T-cell (primary cell): ENCODE results near the gene ZNF74. TPM values are rescaled to one million over a fixed set of nuclear protein-coding genes. Genes with fewer than 3 reads are reported as not detected.

Experiments
- ATAC-seq, 4 experiments: fragments of 200-7000 bp in 3 of 4; fragments of 150-1000 bp in 1 of 4; cut with Tn5 transposase; replicated peaks in 1 of 4; 1 replicate in 3 of 4; 2 replicates in 1 of 4; pipeline ENCODE4 v1.10.0; 2021; ENCODE audit warnings: moderate library complexity in 3 of 4, mild to moderate bottlenecking in 2 of 4, moderate number of reproducible peaks in 1 of 4
- CTCF ChIA-PET, 2 donors: fragments of 300-600 bp; sonication (Branson Sonifier 250); formaldehyde crosslinking; loops; one replicate each; lab custom pipeline; 2022; ENCODE audit warnings: antibody characterized with exemption in 2 of 2; lab: Charles Lee
- POLR2A ChIA-PET, 2 donors: fragments of 300-600 bp; sonication (Branson Sonifier 250); formaldehyde crosslinking; loops; one replicate each; lab custom pipeline; 2022; ENCODE audit warnings: antibody characterized with exemption in 2 of 2; lab: Charles Lee
- DNase-seq, 35 experiments: peaks; one replicate each; pipeline versions ENCODE4 v3.0.0 to v3.0.0-alpha.2; 2013 to 2023
- H3K27ac ChIP-seq: one replicate; pipeline ENCODE4 v1.5.1; 2013; ENCODE audit warnings: low read length
- H3K27me3 ChIP-seq, 2 experiments: replicated peaks in 1 of 2; 1 replicate in 1 of 2; 2 replicates in 1 of 2; pipeline versions ENCODE4 v1.6.1 to v1.7.0; 2013; ENCODE audit warnings: low read length in 1 of 2, mixed read lengths in 1 of 2; ENCODE audit not compliant: control insufficient read depth in 2 of 2, insufficient read depth in 2 of 2; ENCODE audit errors: extremely low read depth in 1 of 2
- H3K36me3 ChIP-seq, 2 donors: 1 replicate in 1 of 2; 2 replicates in 1 of 2; pipeline versions ENCODE4 v1.6.1 to v1.7.0; 2013; ENCODE audit warnings: low read length in 1 of 2; ENCODE audit not compliant: control insufficient read depth in 2 of 2, insufficient read depth in 1 of 2; ENCODE audit errors: extremely low read depth in 1 of 2
- H3K4me1 ChIP-seq, 2 experiments: 1 replicate in 1 of 2; 2 replicates in 1 of 2; pipeline versions ENCODE4 v1.6.1 to v1.7.0; 2013; ENCODE audit warnings: low read length in 2 of 2, mixed read lengths in 1 of 2; ENCODE audit not compliant: insufficient read depth in 2 of 2, control insufficient read depth in 1 of 2; ENCODE audit errors: extremely low read depth in 1 of 2
- H3K4me3 ChIP-seq, 2 donors: 1 replicate in 1 of 2; 2 replicates in 1 of 2; pipeline versions ENCODE4 v1.5.1 to v1.7.0; 2013; ENCODE audit warnings: mild to moderate bottlenecking in 2 of 2, low read length in 1 of 2, moderate library complexity in 1 of 2; ENCODE audit not compliant: control insufficient read depth in 1 of 2; ENCODE audit errors: extremely low read depth in 1 of 2
- H3K9me3 ChIP-seq: 2 replicates; pipeline ENCODE4 v1.7.0; 2013
- H3K27ac Mint-ChIP-seq, 2 donors: one replicate each; pipeline ENCODE4 v1.8.0; 2020 to 2021; ENCODE audit warnings: mild to moderate bottlenecking in 2 of 2, mixed read lengths in 2 of 2
- H3K27me3 Mint-ChIP-seq, 2 donors: one replicate each; pipeline ENCODE4 v1.8.0; 2021 to 2022; ENCODE audit warnings: mixed read lengths in 2 of 2
- H3K36me3 Mint-ChIP-seq: one replicate; pipeline ENCODE4 v1.8.0; 2021; ENCODE audit warnings: mixed read lengths
- H3K4me1 Mint-ChIP-seq, 3 donors: one replicate each; pipeline ENCODE4 v1.8.0; 2020 to 2022; ENCODE audit warnings: mixed read lengths in 3 of 3, mild to moderate bottlenecking in 1 of 3
- H3K4me3 Mint-ChIP-seq, 3 donors: one replicate each; pipeline ENCODE4 v1.8.0; 2020 to 2022; ENCODE audit warnings: mild to moderate bottlenecking in 3 of 3, mixed read lengths in 3 of 3, moderate library complexity in 3 of 3
- H3K9me3 Mint-ChIP-seq, 3 donors: one replicate each; pipeline ENCODE4 v1.8.0; 2020 to 2022; ENCODE audit warnings: mixed read lengths in 3 of 3
- WGBS: methylation state at CpG from one replicate; pipeline ENCODE4 v1.1.5; 2013; ENCODE audit warnings: missing lambda C conversion rate; ENCODE audit not compliant: insufficient coverage; 5-methylcytosine and 5-hydroxymethylcytosine counted together
- total RNA-seq, 35 experiments: library from RNA in 6 of 35; stranded (reverse) in 6 of 35; fragments of 120-200 nt in 1 of 35; gene quantifications; one replicate each; pipeline versions ENCODE4 v1.2.1 to v1.2.4 and lab custom pipeline; 2013 to 2026

The ZNF74 gene
- total RNA-seq, 5 donors from 2014 or later (not counting 1 experiment from before 2014, with no cell fraction given), result 6.8 to 19.7 (median 17.3) TPM

DNA sequence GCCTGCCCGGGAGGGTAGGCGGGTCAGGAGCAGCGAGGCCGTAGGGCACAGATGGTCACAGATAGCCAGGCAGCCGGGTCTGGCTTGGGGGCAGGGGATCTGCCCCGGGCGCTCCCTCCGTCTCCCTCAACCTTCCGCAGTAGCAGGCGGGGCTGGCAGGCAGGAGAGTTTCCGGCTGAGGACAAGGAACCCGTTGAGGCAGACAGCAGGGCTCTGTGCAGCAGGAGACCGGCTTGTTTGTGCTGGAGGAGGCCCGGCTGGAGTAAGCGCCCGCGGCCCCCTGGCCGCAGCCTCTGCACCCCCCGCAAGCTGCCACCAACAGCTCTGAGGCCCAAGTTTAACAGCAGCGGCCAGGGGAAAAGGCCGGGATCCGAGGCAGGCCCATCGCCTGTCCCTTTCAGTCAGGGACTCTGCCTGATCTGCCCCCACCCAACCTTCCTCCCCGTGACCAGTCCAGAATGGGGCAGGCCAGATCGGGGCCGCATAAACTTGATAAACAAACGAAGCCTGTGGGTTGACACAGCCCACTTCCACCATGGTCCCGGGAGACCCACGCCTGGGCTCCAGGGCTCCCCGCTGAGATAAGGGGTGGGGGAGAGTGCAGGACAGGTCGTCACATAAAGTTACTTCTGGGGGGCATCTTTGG, 30.1 kb downstream of the ZNF74 start:
- H3K4me3 ChIP-seq, result no peak overlapping the region
- POLR2A ChIA-PET, result no interaction called here
- ATAC-seq (no peak), DNase-seq (no peak)
- no peak overlapping the region for H3K27ac ChIP-seq
- Mint-ChIP-seq H3K36me3 (no peaks in the 10 kb centered on the region), H3K4me1 (peaks cover 9 to 21% (median 15%) of the 10 kb centered on the region in 3 donors), H3K27me3 (peaks cover 0 to 27% of the 10 kb centered on the region in 2 donors), H3K27ac (no peak overlapping the region), H3K9me3 (no peaks in the 10 kb centered on the region), H3K4me3 (peak overlapping the region in 1 of 3 donors; percentile 38)
- peaks cover 9 to 25% of the 10 kb centered on the region in 2 experiments for H3K4me1 ChIP-seq
- H3K27me3 ChIP-seq, result peaks cover 9 to 52% of the 10 kb centered on the region in 2 experiments
- H3K36me3 ChIP-seq, result no peaks in the 10 kb centered on the region
- CTCF ChIA-PET, result no interaction called here
- no peaks in the 10 kb centered on the region for H3K9me3 ChIP-seq
- WGBS, result 81% methylated on average over 21 of the region's 31 CpGs

DNA sequence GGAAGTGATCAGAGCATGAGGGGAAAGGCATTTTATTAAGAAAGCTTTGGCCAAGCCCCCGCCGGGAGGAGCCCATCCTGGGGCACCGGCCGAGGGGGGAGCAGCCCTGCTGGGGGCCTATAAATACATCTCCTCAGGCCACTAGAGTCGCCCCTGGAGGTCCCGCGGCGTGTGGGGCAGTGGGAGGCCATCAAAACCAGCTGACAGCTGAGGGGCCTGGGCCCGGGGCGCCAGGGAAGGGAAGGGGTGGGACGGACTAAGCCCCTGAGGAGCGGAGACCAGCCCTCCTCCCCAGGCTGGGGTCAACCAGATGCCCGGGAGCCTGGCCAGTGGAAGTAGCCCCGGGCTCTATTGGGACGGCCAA, 30.6 kb downstream of the ZNF74 start:
- ATAC-seq, result no peak
- Histone ChIP-seq H3K36me3 (no peaks in the 10 kb centered on the region), H3K9me3 (no peaks in the 10 kb centered on the region), H3K4me3 (no peak overlapping the region), H3K27ac (no peak overlapping the region), H3K4me1 (peaks cover 11 to 29% of the 10 kb centered on the region in 2 experiments), H3K27me3 (peaks cover 9 to 55% of the 10 kb centered on the region in 2 experiments)
- Mint-ChIP-seq H3K27ac (no peak overlapping the region), H3K4me3 (peak overlapping the region in 1 of 3 donors; percentile 70), H3K27me3 (peaks cover 0 to 28% of the 10 kb centered on the region in 2 donors), H3K4me1 (peaks cover 10 to 23% (median 18%) of the 10 kb centered on the region in 3 donors), H3K9me3 (no peaks in the 10 kb centered on the region), H3K36me3 (no peaks in the 10 kb centered on the region)
- no peak for DNase-seq
- CTCF ChIA-PET, result no interaction called here
- 96% methylated on average over 9 of the region's 15 CpGs for WGBS
- POLR2A ChIA-PET, result no interaction called here

DNA sequence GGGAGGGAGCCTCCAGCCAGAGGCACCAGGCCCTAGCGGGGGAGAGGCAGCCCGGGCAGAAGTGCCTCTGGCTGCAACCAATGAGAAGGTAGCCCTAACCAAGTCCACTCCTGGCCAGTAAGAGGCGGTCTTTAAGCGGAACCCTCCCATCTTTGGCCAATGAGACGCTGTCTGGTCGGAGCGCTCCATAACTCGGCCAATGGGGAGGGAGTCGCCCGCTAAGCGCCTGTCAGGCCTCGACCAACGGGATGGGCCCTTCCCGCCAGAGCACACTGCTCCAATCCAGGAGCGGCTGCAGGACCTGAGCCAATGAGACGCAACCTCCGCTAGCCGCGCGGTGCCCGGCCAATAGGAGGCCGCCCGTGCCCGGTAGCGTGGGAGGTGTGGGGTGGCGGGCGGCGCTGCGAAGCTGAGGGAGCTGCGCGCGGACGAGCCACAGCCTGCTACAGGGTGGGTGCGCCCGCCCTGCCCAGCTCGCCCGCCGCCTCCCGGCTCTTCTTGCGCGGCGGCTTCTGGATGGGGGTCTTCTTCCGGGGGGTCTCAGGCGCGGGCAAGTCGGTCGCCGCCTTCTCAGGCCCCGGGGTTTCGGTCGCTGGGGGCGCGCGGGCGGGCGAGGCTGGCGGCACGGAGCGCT, 31.1 kb downstream of the ZNF74 start:
- Mint-ChIP-seq H3K9me3 (no peaks in the 10 kb centered on the region), H3K27ac (no peak overlapping the region), H3K27me3 (peaks cover 0 to 28% of the 10 kb centered on the region in 2 donors), H3K36me3 (no peaks in the 10 kb centered on the region), H3K4me1 (peaks cover 10 to 23% (median 20%) of the 10 kb centered on the region in 3 donors), H3K4me3 (peak overlapping the region; percentile 54 to 70 (median 56))
- DNase-seq, result peak in 1 of 35 experiments; percentile 16
- H3K4me1 ChIP-seq, result peaks cover 16 to 34% of the 10 kb centered on the region in 2 experiments
- ATAC-seq, result no peak
- H3K27me3 ChIP-seq, result peaks cover 9 to 60% of the 10 kb centered on the region in 2 experiments
- CTCF ChIA-PET, result no interaction called here
- H3K4me3 ChIP-seq, result peak overlapping the region in 1 of 2 donors; percentile 62
- no peaks in the 10 kb centered on the region for H3K9me3 ChIP-seq
- POLR2A ChIA-PET, result no interaction called here
- no peak overlapping the region for H3K27ac ChIP-seq
- no peaks in the 10 kb centered on the region for H3K36me3 ChIP-seq
- 43% methylated on average over 59 of the region's 59 CpGs for WGBS

DNA sequence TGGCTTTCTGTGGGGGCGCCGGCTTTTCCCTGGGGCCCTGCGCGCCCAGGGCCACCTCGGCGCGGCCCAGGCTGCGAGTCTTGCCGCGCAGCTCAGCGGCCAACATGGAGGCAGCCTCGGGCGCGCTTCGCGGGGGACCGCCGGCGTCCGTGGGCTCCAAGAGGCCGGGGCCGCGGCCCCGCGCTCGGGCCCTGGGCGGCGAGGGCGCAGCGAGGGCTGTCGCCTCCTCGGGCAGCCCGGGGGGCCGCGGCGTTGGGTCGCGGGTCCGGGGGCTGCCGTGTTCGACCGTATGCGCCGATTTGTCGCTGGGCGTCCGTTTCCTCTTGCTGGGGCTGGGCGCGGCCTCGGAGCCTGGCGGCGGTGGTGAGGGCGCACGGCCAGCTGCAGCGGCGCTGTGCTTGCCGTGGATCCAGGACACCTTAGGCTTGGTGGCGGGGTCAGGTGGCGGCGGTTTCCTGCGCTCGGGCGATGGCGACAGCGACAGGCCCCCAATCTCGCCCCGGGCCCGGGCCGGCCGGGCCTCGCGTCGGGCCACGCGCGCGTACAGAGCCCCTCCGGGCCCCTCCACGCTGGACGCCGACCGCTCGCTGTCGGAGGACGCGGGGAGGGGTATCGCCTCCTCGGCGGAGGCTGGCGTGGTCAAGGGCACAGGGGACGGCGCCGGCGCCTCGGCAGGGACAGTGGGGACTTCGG, 31.8 kb downstream of the ZNF74 start:
- WGBS, result 14% methylated on average over 96 of the region's 96 CpGs
- CTCF ChIA-PET, result no interaction called here

DNA sequence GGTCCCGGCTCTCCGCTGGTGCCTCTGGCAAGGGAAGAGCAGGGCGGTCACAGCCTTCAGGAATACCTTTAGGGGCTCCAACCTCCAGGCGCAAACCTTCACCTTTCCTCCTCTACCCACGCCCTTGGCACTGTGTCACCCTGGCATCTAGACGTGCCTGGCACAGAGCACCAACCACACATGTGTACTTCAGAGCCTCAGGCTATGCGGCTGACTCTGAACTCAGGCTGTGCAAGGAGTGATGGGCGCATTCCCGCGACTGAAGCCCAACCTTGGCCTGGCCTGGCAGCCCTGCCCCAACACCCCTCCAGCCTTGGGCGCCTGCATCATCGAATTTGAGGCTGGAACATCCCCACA, 32.3 kb downstream of the ZNF74 start:
- H3K4me1 Mint-ChIP-seq, result peaks cover 16 to 28% (median 23%) of the 10 kb centered on the region in 3 donors
- POLR2A ChIA-PET, result no interaction called here
- Histone ChIP-seq H3K27ac (no peak overlapping the region), H3K36me3 (no peaks in the 10 kb centered on the region), H3K27me3 (peaks cover 10 to 68% of the 10 kb centered on the region in 2 experiments), H3K4me3 (peak overlapping the region in 1 of 2 donors; percentile 62), H3K4me1 (peaks cover 23 to 45% of the 10 kb centered on the region in 2 experiments), H3K9me3 (no peaks in the 10 kb centered on the region)
- ATAC-seq, result no peak
- no peaks in the 10 kb centered on the region for H3K36me3 Mint-ChIP-seq
- peaks cover 0 to 30% of the 10 kb centered on the region in 2 donors for H3K27me3 Mint-ChIP-seq
- H3K9me3 Mint-ChIP-seq, result no peaks in the 10 kb centered on the region
- peak overlapping the region; percentile 25 to 60 (median 42) for H3K4me3 Mint-ChIP-seq
- CTCF ChIA-PET, result no interaction called here
- no peak for DNase-seq
- 81% methylated on average over 12 of the region's 12 CpGs for WGBS
- no peak overlapping the region for H3K27ac Mint-ChIP-seq

More for the DNA sequence above, 31.8 kb downstream of the ZNF74 start:
- H3K36me3 ChIP-seq, result no peaks in the 10 kb centered on the region
- POLR2A ChIA-PET, result no interaction called here
- no peaks in the 10 kb centered on the region for H3K9me3 ChIP-seq
- H3K27ac ChIP-seq, result no peak overlapping the region
- no peak for ATAC-seq
- H3K4me3 ChIP-seq, result peak overlapping the region in 1 of 2 donors; percentile 62
- Mint-ChIP-seq H3K4me1 (peaks cover 14 to 26% (median 23%) of the 10 kb centered on the region in 3 donors), H3K27me3 (peaks cover 0 to 30% of the 10 kb centered on the region in 2 donors), H3K36me3 (no peaks in the 10 kb centered on the region), H3K9me3 (no peaks in the 10 kb centered on the region), H3K27ac (no peak overlapping the region), H3K4me3 (peak overlapping the region in 1 of 3 donors; percentile 25)
- DNase-seq, result peak in 1 of 35 experiments; percentile 10
- H3K27me3 ChIP-seq, result peaks cover 9 to 66% of the 10 kb centered on the region in 2 experiments
- peaks cover 22 to 41% of the 10 kb centered on the region in 2 experiments for H3K4me1 ChIP-seq

DNA sequence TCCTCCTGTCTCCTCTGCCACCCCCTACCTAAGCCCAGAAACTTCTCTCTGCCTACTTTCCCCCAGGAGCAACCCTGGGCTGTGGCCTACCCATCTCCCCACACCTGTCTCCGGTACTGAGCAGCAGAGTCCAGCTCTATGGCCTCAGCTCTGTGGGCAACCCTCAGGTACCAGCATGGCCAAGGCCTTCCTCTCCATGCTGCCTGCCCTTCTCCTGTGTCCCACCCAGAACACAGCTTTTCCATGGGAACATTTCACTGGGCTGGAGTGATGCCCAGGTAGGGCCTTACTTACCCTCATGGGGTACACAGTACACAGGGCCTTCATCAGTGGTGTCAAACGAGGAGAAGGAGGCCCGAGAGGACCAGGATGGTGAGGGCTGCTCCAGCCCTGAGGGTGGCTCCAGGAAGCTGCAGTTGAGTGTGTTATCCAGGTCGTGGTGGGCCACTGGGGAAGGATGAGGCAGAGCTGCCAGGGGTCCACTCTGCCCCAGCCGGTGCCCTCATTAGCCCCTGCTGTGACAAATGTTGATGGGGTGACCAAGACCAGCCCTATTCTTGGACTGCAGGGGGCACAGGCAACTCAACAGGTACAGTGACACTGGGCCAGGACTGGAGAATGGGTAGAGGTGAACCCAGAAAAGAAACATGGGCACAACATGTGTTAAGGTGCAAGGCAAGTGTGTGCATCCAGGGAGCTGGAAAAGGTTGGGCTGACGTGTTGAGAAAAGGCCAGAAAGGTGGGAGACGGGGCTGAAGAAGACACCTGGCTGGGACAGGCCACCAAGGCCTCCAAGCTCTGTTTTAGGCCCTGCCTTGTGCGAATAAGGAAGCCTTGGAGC, 33.4 kb downstream of the ZNF74 start:
- H3K27ac ChIP-seq, result no peak overlapping the region
- peaks cover 10 to 79% of the 10 kb centered on the region in 2 experiments for H3K27me3 ChIP-seq
- Mint-ChIP-seq H3K4me1 (peaks cover 19 to 30% (median 23%) of the 10 kb centered on the region in 3 donors), H3K27ac (no peak overlapping the region), H3K9me3 (no peaks in the 10 kb centered on the region), H3K4me3 (peak overlapping the region; percentile 9 to 46 (median 23)), H3K36me3 (no peaks in the 10 kb centered on the region), H3K27me3 (peaks cover 5 to 33% of the 10 kb centered on the region in 2 donors)
- H3K9me3 ChIP-seq, result no peaks in the 10 kb centered on the region
- no peaks in the 10 kb centered on the region for H3K36me3 ChIP-seq
- no peak overlapping the region for H3K4me3 ChIP-seq
- ATAC-seq (no peak), DNase-seq (no peak)
- H3K4me1 ChIP-seq, result peaks cover 23 to 54% of the 10 kb centered on the region in 2 experiments
- 94% methylated on average over 8 of the region's 8 CpGs for WGBS
- ChIA-PET CTCF (no interaction called here), POLR2A (no interaction called here)
